Activated T-cell treated with anti-CD3 and anti-CD28 coated beads for 24 hours (primary cell): ENCODE data around the gene PTPRD.

Experiments
- DNase-seq: peaks from one replicate; pipeline ENCODE4 v3.0.0-alpha.2; 2020; ENCODE audit warnings: low read depth

The PTPRD gene

DNA sequence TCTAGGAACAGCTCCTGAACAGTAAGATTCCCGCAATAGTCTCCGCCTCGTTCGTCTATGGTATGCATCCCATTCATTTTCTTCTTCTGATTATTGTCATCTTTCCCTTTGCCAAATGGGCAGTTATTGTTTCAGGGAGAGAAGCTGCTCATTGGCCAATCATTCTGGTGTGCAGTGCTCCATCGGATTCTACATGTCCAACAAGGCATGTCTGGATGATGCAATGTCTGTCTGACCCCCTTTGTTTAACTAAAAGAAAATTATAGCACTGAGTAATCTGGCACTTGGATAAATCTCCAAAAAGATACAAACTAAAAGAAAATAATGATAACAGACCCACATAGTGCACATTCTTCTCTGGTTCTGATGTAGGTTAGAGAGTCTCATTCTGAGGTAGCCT is 2297.6 kb downstream of the PTPRD start:
- DNase-seq: no peak

- no peak for DNase-seq
Measured at GRCh38 chr9:8309258-8309657, 2303.5 kb downstream of the PTPRD start.

DNA sequence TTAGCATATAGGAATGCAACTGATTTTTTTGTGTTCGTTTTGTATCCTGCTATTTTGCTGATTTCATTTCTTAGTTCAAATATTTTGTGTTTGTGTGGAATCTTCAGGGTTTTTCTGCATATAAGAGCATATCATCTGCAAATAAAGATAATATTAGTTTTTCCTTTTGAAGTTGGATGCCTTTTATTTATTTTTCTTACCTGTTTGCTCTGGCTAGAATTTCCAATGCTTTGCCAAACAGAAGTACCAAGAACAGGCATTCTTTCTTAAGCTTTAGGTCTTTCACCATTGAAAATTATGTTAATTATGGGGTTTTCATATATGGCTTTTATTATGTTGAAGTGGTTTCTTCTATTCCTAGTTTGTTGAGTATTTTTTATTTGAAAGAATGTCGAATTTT is 2308.1 kb downstream of the PTPRD start:
- DNase-seq: no peak

- no peak for DNase-seq
Measured at GRCh38 chr9:8301296-8301695, 2311.5 kb downstream of the PTPRD start.

DNA sequence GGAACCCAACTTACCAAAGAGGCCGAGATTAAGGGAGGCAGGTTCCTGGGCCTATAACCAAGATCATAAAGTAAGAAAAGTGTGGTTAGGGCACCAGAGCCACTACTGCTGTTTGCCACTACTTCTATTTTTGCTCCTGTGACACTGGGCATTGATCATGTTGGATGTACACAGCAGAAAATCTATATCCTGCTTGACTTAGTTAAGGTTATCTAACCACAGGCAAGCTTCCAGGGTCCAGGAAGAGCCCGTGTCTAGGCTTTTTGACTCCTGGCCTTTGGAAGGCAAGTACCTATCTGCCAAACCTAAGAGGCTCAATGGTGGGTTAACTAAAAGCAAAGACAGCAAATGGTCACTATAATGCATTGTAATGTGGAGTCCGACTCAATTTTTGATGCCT is 2315.8 kb downstream of the PTPRD start:
- DNase-seq: no peak

GRCh38 chr9:8292657-8293056 is 2320.1 kb downstream of the PTPRD start:
- no peak for DNase-seq

GRCh38 chr9:8289681-8290080 is 2323.1 kb downstream of the PTPRD start:
- no peak for DNase-seq

DNA sequence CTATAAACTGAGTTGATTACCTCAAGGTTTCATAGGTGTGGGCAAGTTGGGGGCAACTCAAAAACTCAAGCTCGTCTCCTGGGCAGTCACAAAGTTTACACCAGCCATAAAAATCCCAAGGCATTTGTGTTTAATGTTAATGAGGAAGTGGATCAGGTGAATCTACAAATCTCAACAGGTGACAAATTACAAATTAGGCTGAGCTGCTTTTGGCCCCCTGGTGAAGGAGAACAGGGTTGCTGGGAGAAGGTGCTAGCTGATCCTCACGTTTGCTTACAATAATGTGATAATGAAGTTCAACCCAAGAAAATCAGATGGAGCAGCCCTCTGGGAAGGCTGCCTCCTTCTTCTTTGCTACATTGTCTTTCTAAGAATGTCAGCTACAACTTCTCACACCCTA is 2324.8 kb downstream of the PTPRD start:
- DNase-seq: no peak

DNA sequence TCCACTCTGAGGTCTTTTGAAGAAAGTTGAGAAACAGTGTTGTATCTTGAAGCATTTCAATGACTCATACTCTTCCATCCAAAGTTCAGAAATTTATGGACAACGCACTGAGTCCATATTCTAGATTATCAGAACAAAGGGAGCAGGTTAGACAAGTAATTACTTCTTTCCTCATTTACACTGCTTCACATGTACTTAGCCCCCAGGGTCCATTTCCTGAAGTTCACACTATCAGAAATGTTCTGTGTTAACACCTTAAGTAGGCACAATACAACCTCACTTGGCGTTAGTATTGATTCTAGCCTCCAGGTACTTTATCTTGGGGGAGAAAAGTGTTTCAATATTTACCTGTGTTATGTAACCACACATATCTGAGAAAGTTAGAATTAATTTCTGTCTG is 2325.3 kb downstream of the PTPRD start:
- no peak for DNase-seq

DNA sequence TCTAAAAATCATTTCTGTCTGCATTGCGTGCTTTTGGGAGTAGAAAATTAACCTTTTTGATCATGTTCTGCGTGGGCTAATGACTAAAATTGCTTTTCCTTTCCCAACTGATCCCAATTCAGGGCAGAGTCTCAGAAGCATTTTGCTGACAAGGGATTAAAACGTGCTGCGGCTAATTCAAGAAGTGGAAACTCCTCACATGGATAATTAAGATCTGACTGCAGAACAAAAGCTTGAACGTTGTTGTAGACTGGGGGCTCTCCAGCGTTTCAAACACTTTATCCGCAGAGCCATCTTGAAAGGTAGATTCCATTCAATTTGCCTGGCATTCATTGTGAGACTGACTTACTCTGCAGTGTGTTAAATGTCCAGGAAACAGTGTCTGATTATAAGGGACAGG is 2327.9 kb downstream of the PTPRD start:
- DNase-seq: no peak

- no peak for DNase-seq
Measured at GRCh38 chr9:8282535-8282934, 2330.3 kb downstream of the PTPRD start.

DNA sequence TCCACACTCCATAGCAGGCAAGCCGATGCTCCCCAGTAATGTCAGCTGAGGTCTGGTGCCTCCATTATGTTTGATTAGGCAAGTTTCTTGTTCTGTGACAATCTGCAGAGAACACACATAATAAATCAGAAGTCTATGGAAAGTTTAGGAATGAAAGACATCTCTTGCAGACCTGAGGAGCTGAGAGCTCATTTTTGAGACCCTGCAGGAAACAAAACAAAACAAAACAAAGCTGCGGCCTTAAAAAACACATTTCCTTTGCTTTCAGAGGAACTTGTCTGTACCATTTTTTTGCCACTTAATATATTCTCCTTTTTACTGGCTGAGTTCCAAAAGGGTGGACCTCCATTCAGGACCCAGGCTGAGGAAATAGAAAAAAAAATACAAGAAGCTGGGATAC is 2332.0 kb downstream of the PTPRD start:
- DNase-seq: no peak

DNA sequence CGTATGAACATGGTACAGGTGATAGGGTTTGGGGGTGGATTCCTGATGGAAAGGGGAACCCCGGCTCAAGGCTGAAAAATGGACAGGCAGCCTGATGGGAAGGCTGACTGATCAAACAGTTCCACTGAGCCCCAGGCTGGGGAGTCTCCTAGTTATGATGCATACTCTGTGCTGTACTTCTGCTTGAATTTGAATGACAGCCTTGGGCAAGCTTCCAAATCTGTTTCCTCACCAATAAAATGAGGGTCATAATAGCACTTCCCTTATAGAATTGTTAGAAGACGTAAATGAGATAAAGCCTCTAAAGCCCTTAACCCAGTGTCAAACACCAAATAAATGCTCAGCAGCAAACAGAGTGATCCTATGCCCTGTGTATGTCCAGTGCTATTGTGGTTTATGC is 2334.8 kb downstream of the PTPRD start:
- DNase-seq: no peak

- DNase-seq: no peak
Measured at GRCh38 chr9:8270235-8270634, 2342.6 kb downstream of the PTPRD start.

- DNase-seq: no peak
Measured at GRCh38 chr9:8268881-8269280, 2343.9 kb downstream of the PTPRD start.

- DNase-seq: no peak
Measured at GRCh38 chr9:8268216-8268878, 2344.5 kb downstream of the PTPRD start.

DNA sequence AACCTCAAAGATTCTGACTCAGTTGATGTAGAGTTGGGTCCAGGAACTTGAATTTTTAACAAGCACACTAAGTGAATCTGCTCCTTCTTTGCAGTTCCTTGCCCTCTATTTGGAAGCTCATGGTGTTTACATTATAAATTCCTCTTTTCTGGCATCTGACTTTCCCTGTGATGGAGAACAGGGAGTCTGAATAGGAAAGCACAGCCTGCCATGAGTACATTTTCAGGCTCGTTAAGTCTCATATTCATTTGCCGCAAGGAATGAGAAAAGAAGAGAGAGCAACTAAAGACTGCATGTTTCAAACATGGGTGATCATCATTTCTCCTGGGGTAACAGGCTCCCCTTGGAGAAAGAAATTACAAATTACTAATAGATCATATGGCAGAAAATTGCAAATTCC is 2345.2 kb downstream of the PTPRD start:
- no peak for DNase-seq

- no peak for DNase-seq
Measured at GRCh38 chr9:8266861-8267260, 2345.9 kb downstream of the PTPRD start.

DNA sequence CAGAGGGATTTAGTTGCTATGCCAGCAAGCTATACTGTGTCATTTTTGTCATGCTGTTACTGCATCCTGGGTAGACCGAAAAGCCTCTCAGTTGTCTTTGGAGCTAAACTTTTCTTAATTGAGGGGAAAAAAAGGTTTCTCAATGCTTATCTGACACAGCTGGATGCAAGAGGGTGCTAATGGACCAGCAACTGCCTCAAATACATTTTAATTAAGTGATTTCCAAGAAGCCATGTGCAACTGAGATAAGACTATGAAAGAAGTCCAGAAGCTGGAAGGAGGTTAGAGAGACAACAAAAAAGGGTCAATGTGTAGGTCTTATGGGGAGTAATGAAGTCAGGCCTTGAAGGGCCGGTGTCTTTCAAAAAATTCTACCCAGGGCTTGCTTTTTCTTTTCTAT is 2347.5 kb downstream of the PTPRD start:
- DNase-seq: no peak
